AG10803 (cell line): ENCODE data around the gene UBXN1.
"Not testable (repeated sequence)": the region's sequence is repeated elsewhere in the genome, so short reads cannot be mapped to it uniquely, and the experiment has no call there.

Experiments
- DNase-seq: peaks from one replicate; pipeline ENCODE4 v3.0.0; 2010; ENCODE audit warnings: low read depth
- H3K4me3 ChIP-seq: 2 replicates; pipeline ENCODE4 v1.5.1; 2011; ENCODE audit warnings: mild to moderate bottlenecking, low read length, control low read depth
- TF ChIP-seq, protein P1 (sequence below): conservative IDR thresholded peaks from 2 replicates; pipeline ENCODE4 v1.5.1; 2011; ENCODE audit warnings: mild to moderate bottlenecking, low read length, control low read depth, inconsistent platforms

Gene UBXN1

DNA sequence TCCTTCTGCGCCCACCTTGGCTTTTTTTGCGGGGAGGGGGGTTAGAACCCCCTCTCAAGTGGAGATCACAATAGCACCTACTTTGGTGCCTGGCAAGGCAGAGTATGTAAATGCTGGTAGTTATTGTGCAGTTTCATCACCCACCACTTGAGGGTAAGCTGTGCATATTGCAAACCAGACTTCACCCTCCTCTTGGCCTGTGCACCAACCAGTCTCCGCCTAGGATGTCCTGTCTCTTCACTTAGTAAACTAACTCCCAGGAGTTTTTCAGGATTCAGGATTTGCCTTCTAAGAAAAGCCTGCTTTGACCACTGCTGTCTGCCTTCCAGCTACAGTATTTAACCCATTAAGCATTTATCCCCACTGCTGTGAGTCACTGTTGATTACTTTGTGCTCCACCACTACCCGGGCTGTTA, 2.0 kb upstream of the UBXN1 start:
- TF ChIP-seq, protein P1, sequence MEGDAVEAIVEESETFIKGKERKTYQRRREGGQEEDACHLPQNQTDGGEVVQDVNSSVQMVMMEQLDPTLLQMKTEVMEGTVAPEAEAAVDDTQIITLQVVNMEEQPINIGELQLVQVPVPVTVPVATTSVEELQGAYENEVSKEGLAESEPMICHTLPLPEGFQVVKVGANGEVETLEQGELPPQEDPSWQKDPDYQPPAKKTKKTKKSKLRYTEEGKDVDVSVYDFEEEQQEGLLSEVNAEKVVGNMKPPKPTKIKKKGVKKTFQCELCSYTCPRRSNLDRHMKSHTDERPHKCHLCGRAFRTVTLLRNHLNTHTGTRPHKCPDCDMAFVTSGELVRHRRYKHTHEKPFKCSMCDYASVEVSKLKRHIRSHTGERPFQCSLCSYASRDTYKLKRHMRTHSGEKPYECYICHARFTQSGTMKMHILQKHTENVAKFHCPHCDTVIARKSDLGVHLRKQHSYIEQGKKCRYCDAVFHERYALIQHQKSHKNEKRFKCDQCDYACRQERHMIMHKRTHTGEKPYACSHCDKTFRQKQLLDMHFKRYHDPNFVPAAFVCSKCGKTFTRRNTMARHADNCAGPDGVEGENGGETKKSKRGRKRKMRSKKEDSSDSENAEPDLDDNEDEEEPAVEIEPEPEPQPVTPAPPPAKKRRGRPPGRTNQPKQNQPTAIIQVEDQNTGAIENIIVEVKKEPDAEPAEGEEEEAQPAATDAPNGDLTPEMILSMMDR, result peak; percentile 80
- peak; percentile 88 for DNase-seq

DNA sequence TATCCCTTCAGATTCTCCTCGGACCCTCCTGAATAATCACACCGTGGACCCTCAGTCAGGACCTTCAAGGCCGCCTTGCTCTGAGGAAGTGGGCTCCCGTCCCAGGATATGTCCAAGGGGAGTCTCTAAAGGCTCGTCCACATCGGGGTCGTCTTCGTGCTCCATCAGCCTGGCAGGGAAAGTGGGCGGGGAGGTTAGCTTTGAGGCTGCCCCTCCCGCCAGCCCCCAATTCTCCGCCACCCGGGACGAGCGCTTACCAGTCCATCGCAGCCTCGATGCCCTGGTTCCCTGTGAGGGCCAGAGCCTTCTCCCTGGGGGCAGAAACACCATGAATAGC, 472 bp downstream of the UBXN1 start:
- DNase-seq, result no peak
- TF ChIP-seq, protein P1, result no peak
- H3K4me3 ChIP-seq, result peak overlapping the region; percentile 95

More for the DNA sequence above, 2.0 kb upstream of the UBXN1 start:
- H3K4me3 ChIP-seq, result no peak overlapping the region

DNA sequence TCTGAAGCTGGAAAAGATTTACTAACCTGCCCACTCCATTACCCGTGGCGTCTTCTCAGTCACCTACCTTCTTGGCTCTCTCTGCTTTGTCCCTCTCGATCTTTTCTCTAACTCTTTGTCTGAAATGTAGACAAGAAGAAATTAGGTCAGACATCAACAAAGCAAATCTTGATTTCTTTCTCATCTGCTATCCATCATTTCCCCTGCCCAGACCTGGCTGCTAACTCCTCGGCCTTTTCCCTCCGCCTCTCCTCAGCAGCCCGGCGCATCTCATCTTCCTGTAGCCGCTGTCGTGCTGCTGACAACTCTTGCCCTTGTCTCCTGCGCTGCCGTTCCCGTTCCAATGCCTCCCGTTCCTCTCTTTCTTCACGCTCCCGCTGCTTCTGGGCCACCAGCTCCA, 1.2 kb downstream of the UBXN1 start:
- TF ChIP-seq, protein P1, result no peak
- no peak for DNase-seq
- H3K4me3 ChIP-seq, result peak overlapping the region; percentile 95

DNA sequence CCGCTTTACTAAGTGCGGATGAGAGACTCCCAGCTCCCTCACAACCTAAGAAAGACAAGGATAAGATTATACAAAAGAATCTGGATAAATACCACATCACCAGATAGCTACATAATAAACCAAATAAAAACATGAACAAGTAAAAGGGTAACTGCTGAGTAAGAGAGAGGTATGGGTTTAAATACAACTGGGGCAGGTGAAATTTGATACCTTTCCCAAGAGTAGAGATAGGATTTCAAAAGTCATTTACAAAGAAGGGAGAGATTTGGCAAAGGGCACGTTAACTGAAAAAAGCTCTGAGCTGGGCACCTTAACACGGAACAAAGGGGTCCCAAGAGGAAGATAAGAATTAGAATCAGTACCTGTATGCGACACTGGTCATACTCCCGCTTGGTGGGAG, 1.7 kb downstream of the UBXN1 start:
- no peak for DNase-seq
- H3K4me3 ChIP-seq, result no peak overlapping the region
- TF ChIP-seq, protein P1, result no peak

DNA sequence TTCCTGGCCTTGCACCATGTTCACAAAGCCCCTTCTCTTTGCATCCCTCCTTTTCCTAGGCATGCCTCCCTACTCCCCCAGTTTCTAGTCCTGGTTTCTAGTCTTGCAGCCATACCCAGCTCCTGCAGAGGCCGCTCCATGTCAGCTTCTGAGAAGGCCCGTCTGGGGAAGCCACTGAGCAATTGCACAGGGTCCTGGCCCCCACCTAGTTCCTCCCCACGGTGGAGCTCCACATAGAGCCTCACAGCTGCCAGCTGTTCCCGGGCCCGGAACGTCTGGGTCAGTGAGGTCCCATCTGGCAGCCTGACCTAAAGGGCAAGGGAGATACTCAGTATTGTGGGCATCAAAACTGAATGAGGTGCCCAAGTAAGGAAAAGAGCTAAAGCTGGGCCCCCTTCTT, 2.2 kb downstream of the UBXN1 start:
- TF ChIP-seq, protein P1, result 0 out of 2 replicates have a peak, but pooled peaks have one; percentile 1
- no peak overlapping the region for H3K4me3 ChIP-seq
- DNase-seq, result no peak

DNA sequence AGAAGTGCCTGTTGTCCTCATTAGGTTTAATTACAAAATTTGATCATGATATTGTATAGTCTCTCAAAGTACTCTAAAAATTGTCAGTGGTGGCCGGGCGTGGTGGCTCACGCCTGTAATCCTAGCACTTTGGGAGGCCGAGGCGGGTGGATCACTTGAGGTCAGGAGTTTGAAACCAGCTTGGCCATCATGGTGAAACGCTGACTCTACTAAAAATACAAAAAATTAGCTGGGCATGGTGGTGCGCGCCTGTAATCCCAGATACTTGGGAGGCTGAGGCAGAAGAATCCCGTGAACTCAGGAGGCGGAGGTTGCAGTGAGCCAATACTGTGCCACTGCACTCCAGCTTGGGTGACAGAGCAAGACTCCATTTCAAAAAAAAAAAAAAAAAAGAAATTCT, 3.5 kb downstream of the UBXN1 start:
- not testable (repeated sequence) for H3K4me3 ChIP-seq, DNase-seq

DNA sequence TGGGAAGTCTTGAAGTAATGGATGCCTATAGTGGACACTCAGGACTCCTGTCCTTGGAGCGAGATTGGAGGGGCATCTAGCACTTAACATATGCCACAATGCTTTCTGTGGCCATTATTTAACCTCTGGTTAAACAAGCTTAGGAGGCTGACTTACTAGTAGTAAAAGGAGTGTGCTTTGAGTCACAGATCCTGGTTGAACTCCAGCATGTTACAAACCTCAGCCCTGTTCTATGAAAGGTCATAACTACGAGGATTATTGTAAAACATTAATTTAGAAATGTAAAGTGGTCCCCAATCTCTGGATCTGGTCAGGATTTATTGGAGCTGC, 5.7 kb downstream of the UBXN1 start:
- TF ChIP-seq, protein P1, result no peak
- no peak for DNase-seq
- no peak overlapping the region for H3K4me3 ChIP-seq
